ENCODE measurements around the gene IGFL2.

Gene IGFL2

DNA sequence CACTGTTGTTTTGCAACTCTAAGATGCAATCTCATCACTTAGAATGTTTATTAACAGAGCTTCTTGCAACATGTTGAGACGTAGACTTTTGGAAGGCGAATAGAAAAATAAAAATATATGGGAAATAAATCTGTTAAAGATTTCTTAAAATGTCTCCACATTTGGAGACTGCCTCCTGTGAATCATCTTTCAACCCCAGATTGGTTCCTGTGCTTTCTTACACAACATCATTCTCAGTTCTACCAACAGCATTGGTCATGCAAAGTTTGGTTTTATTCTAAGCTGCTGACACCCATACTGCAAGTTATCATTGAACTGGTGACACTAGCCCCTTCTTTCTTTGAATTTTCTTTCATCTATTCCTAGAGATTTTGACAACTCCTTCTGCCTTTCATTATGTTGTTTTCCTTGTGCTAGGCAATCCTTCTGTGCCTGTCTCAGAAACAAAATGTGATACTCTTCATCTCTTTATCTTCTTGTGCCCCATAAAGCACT, 21.9 kb upstream of the IGFL2 start:
- ATAC-seq (replicated peaks) (no peak), DNase-seq (no peak)
- Mint-ChIP-seq H3K4me1 (peaks cover 0 to 3% of the 10 kb centered on the region in 2 donors), H3K9me3 (no peaks in the 10 kb centered on the region), H3K27me3 (peaks cover 40 to 42% of the 10 kb centered on the region in 2 donors), H3K27ac (no peak overlapping the region), H3K36me3 (no peaks in the 10 kb centered on the region), H3K4me3 (no peak overlapping the region)

DNA sequence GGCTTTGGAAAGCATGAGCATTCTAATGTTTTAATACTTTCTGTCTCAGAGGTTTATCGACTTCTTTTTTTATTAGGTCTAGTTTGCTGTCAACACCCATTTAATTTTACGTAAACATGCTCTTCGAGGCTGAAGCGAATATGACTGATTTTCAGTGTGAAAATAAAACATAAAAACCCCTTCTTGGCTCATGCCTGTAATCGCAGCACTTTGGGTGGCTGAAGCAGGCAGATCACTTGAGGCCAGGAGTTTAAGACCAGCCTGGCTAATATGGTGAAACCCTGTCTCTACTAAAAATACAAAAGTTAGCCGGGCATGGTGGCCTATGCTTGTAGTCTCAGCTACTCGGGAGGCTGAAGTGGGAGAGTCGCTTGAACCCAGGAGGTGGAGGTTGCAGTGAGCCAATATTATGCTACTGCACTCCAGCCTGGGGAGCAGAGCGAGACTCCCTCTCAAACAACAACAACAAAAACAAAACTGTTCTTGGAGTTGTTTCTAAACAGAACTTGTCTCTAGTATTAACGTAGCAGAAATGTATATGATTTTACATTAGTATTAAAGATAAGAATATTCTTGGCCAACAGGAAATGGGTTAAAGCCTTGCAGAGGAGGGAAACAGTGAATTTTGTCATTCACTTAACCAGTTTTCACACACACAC, 16.4 kb upstream of the IGFL2 start:
- H3K36me3 Mint-ChIP-seq, result no peaks in the 10 kb centered on the region
- ATAC-seq (replicated peaks), result no peak

DNA sequence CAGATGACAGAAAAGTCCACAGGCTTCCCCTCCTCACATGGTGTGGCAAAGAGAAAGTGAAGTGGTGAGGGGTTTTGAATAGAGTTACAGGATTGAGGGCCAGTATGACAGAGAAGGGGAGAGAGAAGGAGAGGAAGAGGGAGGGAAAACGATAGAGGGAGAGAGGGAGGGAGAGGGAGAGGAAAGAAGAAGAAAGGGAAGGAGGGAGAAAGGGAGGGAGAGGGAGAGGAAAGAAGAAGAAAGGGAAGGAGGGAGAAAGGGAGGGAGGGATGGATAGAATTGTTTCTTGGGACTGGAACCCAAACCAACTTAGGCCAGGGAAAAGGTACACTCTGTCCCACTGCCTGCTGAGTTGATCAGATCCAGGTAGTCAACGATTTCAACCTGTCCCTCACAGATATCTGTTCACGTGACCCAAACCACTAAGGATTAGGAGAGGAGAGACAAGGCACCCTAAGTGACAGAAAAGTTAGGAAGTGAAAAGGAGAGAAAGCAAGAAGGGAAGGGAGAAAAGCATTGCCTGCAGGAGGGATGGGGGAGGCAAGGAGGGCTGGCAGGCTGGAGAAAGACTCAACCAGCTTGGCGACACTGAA, 15.4 kb upstream of the IGFL2 start:
- ATAC-seq (replicated peaks), result no peak
- Mint-ChIP-seq H3K4me1 (no peaks in the 10 kb centered on the region), H3K27me3 (peaks cover 49% of the 10 kb centered on the region in 2 donors), H3K4me3 (no peak overlapping the region), H3K9me3 (no peaks in the 10 kb centered on the region), H3K27ac (no peak overlapping the region), H3K36me3 (no peaks in the 10 kb centered on the region)
- DNase-seq, result no peak

More for the DNA sequence above, 16.4 kb upstream of the IGFL2 start:
- H3K4me1 Mint-ChIP-seq, result no peaks in the 10 kb centered on the region
- no peak for DNase-seq
- H3K9me3 Mint-ChIP-seq, result no peaks in the 10 kb centered on the region
- H3K27me3 Mint-ChIP-seq, result peaks cover 48 to 52% of the 10 kb centered on the region in 2 donors
- no peak overlapping the region for H3K27ac Mint-ChIP-seq
- H3K4me3 Mint-ChIP-seq, result no peak overlapping the region

DNA sequence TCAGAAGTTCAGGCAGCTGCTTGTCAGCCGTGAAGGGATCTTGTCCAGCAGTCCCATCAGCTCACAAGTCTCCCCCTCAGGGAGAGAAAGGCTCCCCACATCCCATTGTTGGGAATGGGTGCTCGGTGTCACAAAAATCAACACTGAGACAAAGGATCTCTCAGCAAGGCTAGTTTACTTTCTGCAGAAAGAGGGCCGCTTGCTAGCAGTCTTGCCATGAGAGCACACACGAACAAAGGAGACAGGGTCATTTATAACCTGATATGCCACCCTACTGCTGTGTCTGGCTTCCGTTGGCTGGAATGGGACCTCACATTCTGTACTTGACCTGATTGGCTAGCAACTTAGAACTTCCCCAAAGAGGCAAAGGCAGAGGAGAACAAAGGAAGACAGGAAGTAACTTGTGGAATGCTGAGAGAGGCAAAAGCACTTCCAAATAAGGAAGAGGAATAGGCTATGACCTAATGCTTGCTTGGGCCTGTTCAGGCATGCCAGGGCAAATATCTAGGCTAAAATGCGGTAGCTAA, 14.9 kb upstream of the IGFL2 start:
- H3K27ac Mint-ChIP-seq, result no peak overlapping the region

DNA sequence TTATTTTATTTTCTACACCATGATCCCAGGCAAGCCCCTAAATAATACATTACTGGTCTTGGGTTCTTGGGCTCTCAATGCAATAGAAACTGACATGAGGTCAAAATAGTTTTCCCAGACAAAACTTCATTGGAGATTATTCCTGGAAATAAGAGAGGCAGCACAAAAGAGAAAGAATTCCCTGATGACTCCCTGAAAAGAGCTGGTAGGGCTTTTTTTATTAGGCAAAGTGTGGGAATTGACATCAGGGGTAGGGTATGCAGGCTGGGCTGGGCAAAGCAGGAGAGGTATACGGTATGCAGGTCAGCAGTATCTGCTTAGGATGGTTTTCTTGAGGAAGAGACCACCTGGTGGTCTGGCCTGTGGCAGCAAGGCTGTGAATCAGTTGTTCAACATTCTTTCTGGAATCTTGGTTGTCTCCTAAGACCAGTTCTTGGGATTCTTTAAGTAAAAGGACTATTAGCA, 14.2 kb upstream of the IGFL2 start:
- H3K9me3 Mint-ChIP-seq, result no peaks in the 10 kb centered on the region
- H3K4me3 Mint-ChIP-seq, result no peak overlapping the region
- DNase-seq (no peak), ATAC-seq (replicated peaks) (no peak)
- H3K36me3 Mint-ChIP-seq, result no peaks in the 10 kb centered on the region
- H3K27ac Mint-ChIP-seq, result no peak overlapping the region
- H3K4me1 Mint-ChIP-seq, result no peaks in the 10 kb centered on the region
- peaks cover 49 to 50% of the 10 kb centered on the region in 2 donors for H3K27me3 Mint-ChIP-seq

More for the DNA sequence above, 14.9 kb upstream of the IGFL2 start:
- DNase-seq (no peak), ATAC-seq (replicated peaks) (no peak)
- H3K27me3 Mint-ChIP-seq, result peaks cover 49 to 50% of the 10 kb centered on the region in 2 donors
- no peak overlapping the region for H3K4me3 Mint-ChIP-seq
- no peaks in the 10 kb centered on the region for H3K9me3 Mint-ChIP-seq
- H3K4me1 Mint-ChIP-seq, result no peaks in the 10 kb centered on the region
- no peaks in the 10 kb centered on the region for H3K36me3 Mint-ChIP-seq

DNA sequence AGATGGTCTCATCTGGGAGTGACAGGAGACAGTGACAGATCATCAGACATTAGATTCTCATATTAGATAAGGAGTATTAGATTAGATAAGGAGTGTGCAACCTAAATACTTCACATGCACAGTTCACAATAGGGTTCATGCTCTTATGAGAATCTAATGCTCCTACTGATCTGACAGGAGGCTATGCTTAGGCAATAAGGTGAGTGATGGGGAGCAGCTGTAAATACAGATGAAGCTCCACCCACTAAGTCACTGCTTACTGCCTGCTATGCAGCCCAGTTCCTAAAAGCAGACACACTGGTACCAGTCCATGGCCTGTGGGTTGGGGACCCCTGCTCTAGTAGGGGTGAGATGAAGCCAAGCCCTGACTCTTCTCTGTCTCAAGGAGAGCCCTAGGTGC, 13.5 kb upstream of the IGFL2 start:
- Mint-ChIP-seq H3K36me3 (no peaks in the 10 kb centered on the region), H3K27me3 (peaks cover 42 to 43% of the 10 kb centered on the region in 2 donors), H3K9me3 (no peaks in the 10 kb centered on the region), H3K4me1 (no peaks in the 10 kb centered on the region), H3K4me3 (no peak overlapping the region), H3K27ac (no peak overlapping the region)
- DNase-seq, result no peak
- ATAC-seq (replicated peaks), result no peak

DNA sequence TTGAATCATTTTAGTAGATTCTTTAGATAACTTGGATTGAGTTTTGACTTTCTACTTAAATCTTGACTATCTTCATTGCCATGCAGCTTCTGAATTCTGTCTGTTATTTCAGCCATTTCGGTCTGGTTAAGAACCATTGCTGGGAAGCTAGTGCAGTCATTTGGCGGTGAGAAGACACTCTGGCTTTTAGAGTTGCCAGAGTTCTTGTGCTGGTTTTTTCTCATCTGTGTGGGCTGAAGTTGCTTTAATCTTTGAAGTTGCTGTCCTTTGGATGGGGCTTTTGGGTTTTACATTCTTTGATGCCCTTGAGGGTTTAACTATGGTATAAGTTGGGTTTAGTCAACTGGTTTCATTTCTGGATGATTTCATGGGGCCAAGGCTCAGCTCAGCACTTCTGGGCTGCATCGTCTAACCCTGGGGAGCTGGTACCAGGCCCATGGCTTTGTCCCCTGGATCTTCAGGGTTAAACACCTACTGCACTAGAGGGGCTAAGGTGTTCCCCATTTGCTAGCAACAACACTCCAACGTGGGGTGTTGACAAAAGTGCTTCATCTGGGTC, 10.0 kb upstream of the IGFL2 start:
- no peak for DNase-seq
- no peaks in the 10 kb centered on the region for H3K4me1 Mint-ChIP-seq
- no peaks in the 10 kb centered on the region for H3K36me3 Mint-ChIP-seq
- H3K27me3 Mint-ChIP-seq, result peaks cover 34 to 35% of the 10 kb centered on the region in 2 donors
- no peak overlapping the region for H3K27ac Mint-ChIP-seq
- no peak for ATAC-seq (replicated peaks)
- no peaks in the 10 kb centered on the region for H3K9me3 Mint-ChIP-seq
- H3K4me3 Mint-ChIP-seq, result no peak overlapping the region

DNA sequence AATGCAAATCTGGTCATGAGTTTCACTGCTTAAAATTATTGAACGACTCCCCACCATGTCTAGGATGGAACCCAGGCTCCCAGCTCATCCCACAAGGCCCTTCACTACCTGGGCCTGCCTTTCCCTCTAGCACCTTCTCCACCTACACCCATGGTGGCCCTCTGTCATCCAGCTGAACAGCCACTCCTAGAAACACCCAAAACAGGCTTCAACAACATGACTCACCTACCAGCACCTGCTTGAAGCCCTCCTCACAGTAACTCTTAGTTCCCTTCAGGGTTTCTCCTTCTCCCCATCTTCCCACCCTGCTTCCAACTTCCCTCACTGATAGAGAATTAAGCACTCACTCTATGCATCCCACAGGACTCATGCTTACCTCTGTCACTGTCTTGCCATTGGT, 6.6 kb upstream of the IGFL2 start:
- H3K27me3 Mint-ChIP-seq, result peaks cover 35 to 43% of the 10 kb centered on the region in 2 donors

DNA sequence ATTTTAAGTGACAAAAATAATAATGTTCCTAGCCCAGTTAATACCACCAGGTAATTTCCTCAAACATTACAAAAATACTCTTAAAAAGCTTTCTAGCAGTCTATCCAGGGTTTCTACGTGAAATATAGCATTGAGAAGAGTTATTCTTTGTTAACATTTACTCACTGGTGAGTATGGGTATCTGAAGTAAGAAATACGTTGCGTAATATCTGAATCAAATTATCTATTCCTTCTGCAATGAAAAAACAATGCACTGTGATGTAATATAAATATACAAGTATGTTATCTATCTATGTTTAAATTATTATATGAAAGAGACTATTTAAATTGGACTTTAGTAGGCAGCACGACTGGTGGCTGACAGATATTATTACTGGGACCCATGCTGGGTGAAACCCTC, 5.7 kb upstream of the IGFL2 start:
- no peak for ATAC-seq (replicated peaks)
- Mint-ChIP-seq H3K36me3 (no peaks in the 10 kb centered on the region), H3K27ac (no peak overlapping the region), H3K4me3 (no peak overlapping the region), H3K9me3 (no peaks in the 10 kb centered on the region), H3K4me1 (no peaks in the 10 kb centered on the region), H3K27me3 (peaks cover 30 to 51% of the 10 kb centered on the region in 2 donors)
- no peak for DNase-seq

More for the DNA sequence above, 6.6 kb upstream of the IGFL2 start:
- Mint-ChIP-seq H3K9me3 (no peaks in the 10 kb centered on the region), H3K4me3 (no peak overlapping the region), H3K4me1 (no peaks in the 10 kb centered on the region), H3K36me3 (no peaks in the 10 kb centered on the region), H3K27ac (no peak overlapping the region)
- ATAC-seq (replicated peaks) (no peak), DNase-seq (no peak)

DNA sequence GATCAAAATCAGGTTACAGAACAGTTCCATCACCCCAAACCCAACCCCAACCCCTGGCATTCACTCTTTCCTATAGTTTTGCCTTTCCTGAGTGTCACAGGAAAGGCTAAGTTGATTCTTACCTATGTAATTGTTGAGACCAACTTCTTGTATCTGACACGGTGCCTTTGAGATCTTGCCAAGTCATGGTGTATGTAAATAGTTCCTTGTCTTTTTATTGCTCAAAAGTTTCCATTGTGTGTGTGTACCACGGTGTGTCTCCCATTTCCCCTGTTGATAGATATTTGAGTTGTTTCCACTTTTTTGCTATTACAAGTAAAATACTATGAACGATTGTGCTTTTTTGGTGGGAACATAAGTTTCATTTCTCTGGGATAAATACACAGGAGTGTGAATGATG, 3.3 kb upstream of the IGFL2 start:
- DNase-seq (no peak), ATAC-seq (replicated peaks) (no peak)
- H3K27me3 Mint-ChIP-seq, result peaks cover 28 to 57% of the 10 kb centered on the region in 2 donors
- no peaks in the 10 kb centered on the region for H3K4me1 Mint-ChIP-seq
- no peak overlapping the region for H3K27ac Mint-ChIP-seq
- no peaks in the 10 kb centered on the region for H3K9me3 Mint-ChIP-seq
- no peaks in the 10 kb centered on the region for H3K36me3 Mint-ChIP-seq
- no peak overlapping the region for H3K4me3 Mint-ChIP-seq

DNA sequence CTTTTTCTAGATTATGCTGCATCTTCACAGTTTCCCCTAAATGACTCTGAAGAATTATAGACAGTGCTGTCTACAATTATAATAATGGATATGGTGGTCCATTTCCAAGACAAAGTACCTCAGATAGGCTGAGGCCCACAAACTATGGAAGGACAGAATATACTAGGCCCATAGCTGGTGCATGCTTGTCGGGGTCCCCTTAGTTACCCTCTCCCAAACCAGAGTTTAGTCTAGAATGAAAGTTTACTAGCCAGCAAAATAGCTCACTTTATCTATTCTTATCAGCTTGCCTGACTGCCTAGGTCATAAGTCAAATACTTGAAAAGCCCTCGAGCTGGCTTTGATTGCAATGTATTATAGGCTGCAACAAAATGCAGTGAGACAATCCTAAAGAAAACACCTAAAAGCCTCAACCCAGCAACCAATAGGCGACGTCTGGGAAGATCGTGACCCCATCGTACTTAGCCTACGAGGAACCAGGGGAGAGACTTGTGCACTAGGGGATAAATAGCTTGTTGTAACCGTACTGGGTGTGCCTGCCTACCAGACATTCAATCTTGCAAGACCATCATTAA, 785 bp upstream of the IGFL2 start:
- Mint-ChIP-seq H3K27me3 (peaks cover 28 to 57% of the 10 kb centered on the region in 2 donors), H3K36me3 (no peaks in the 10 kb centered on the region), H3K4me3 (no peak overlapping the region), H3K27ac (no peak overlapping the region), H3K9me3 (no peaks in the 10 kb centered on the region), H3K4me1 (no peaks in the 10 kb centered on the region)
- DNase-seq (no peak), ATAC-seq (replicated peaks) (no peak)

DNA sequence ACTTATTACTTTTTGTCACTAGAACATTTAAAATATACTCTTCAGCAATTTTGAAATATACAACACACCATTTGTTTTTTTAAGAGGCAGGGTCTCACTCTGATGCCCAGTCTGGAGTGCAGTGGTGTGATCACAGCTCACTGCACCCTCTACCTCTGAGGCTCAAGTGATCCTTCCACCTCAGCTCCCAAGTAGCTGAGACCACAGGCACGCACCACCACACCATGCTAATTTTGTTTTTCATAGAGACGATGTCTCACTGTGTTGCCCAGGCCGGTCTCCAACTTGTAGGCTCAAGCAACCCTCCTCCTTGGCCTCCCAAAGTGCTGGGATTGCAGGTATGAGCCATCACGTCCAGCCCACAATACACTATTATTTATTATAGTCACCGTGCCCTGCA, 2.6 kb downstream of the IGFL2 start:
- H3K27me3 Mint-ChIP-seq, result peaks cover 33 to 61% of the 10 kb centered on the region in 2 donors
- no peak for DNase-seq
- no peak overlapping the region for H3K27ac Mint-ChIP-seq
- H3K4me1 Mint-ChIP-seq, result no peaks in the 10 kb centered on the region
- H3K9me3 Mint-ChIP-seq, result no peaks in the 10 kb centered on the region
- ATAC-seq (replicated peaks), result no peak
- no peak overlapping the region for H3K4me3 Mint-ChIP-seq
- no peaks in the 10 kb centered on the region for H3K36me3 Mint-ChIP-seq

DNA sequence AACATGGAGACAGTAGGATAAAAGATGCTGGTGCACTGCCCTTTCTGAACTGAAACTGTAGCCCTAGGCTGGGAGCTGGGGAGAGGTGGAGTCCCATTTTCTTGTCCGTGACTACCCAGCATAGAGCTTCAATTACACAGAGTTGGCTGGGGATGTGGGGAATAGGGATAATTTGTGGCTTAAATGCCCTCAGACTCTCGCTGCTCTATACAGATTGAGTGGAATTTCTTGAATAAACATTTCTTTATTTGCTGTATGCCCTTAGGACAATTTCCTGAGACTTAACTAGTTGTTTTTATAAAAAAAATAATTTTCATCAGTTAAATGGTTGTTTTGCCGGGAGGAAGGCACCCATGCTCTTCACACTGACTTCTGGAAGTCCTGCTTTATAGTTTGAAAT, 7.2 kb downstream of the IGFL2 start:
- Mint-ChIP-seq H3K9me3 (peaks cover 3 to 4% of the 10 kb centered on the region in 2 donors), H3K4me3 (no peak overlapping the region), H3K36me3 (no peaks in the 10 kb centered on the region), H3K27ac (no peak overlapping the region), H3K4me1 (no peaks in the 10 kb centered on the region), H3K27me3 (peaks cover 38 to 52% of the 10 kb centered on the region in 2 donors)
- DNase-seq (no peak), ATAC-seq (replicated peaks) (no peak)

DNA sequence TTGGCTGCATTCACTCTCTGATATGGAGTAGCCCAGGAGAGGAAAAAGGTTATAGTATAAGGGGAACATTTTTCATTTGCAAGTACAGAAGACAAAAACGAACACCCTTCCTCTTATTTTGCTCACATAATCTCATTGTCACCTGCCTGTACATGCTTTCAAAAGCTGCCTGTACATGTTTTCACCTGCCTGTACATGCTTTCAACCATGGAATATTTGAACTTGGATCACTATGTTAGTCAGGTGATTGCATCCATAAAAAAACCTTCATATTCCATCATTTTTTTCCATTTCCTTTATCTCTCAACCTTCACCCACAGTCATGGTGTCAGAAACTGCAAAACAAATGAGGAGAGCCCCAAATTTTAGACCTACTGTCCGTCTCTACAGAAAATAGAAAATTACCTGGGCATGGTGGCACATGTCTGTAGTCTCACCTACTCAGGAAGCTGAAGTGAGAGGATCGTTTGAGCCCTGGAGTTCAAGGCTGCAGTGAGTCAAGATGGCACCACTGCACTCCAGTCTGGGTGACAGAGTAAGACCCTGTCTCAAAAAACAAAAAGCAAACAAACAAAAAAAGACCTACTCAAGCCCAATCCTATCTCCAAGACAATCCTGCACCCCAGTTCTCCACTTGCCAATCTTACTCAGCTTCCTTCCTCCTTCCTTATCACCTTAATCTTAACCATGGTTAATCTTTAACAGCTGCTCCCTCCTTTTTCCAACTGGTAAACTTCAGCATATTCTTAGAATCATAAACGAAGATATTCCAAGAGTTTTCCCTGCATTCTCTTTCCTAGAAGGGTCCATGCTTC, 11.6 kb downstream of the IGFL2 start:
- DNase-seq (no peak), ATAC-seq (replicated peaks) (no peak)
- Mint-ChIP-seq H3K27me3 (peaks cover 37 to 60% of the 10 kb centered on the region in 2 donors), H3K36me3 (peaks cover 5 to 8% of the 10 kb centered on the region in 2 donors), H3K9me3 (peaks cover 28 to 30% of the 10 kb centered on the region in 2 donors), H3K27ac (no peak overlapping the region), H3K4me1 (no peaks in the 10 kb centered on the region), H3K4me3 (no peak overlapping the region)
